Thoracic aorta (tissue), 2 donors: ENCODE results near the gene NDP. TPM values are rescaled to one million over a fixed set of nuclear protein-coding genes. Genes with fewer than 3 reads are reported as not detected.

ENCODE experiments used
- ATAC-seq: fragments of 150-250 bp; one replicate; pipeline ENCODE4 v1.8.0; 2017; ENCODE audit warnings: low read depth; ENCODE audit not compliant: insufficient number of reproducible peaks, low FRiP score
- DNase-seq: peaks from one replicate; pipeline ENCODE4 v3.0.0-alpha.2; 2020; ENCODE audit warnings: low spot score
- H3K27ac ChIP-seq, 2 donors: fragments of 200-600 bp; sonication (generic); 1 replicate in 1 of 2; 2 replicates in 1 of 2; pipeline ENCODE4 v1.5.1; 2016; ENCODE audit warnings: mild to moderate bottlenecking in 2 of 2, moderate library complexity in 2 of 2
- H3K27me3 ChIP-seq: fragments of 200-600 bp; sonication (generic); replicated peaks from 2 replicates; pipeline ENCODE4 v1.6.0; 2016; ENCODE audit warnings: mild to moderate bottlenecking; ENCODE audit not compliant: insufficient read depth
- H3K36me3 ChIP-seq: fragments of 200-600 bp; sonication (generic); one replicate; pipeline ENCODE4 v1.5.1; 2016
- H3K4me1 ChIP-seq, 2 donors: fragments of 200-600 bp; sonication (generic); 1 replicate in 1 of 2; 2 replicates in 1 of 2; pipeline versions ENCODE4 v1.5.1 to v1.6.0; 2016; ENCODE audit warnings: low read depth in 2 of 2, mild to moderate bottlenecking in 1 of 2; ENCODE audit not compliant: control insufficient read depth in 1 of 2
- H3K4me3 ChIP-seq: fragments of 200-600 bp; sonication (generic); 2 replicates; pipeline ENCODE4 v1.5.1; 2016; ENCODE audit warnings: mild to moderate bottlenecking
- H3K9me3 ChIP-seq: fragments of 200-600 bp; sonication (generic); 2 replicates; pipeline ENCODE4 v1.5.1; 2016
- total RNA-seq, 2 donors: library from RNA; depleted of rRNA; stranded (reverse); fragments of >200 nt; gene quantifications; one replicate each; pipeline versions ENCODE4 v1.1.0 to v1.2.3, GENCODE V29; 2016
- TF ChIP-seq, protein P1 (sequence below): fragments of 200-600 bp; sonication (generic); IDR thresholded peaks from one replicate; pipeline ENCODE4 v1.5.1; 2019; ENCODE audit warnings: antibody characterized with exemption

Gene NDP, protein sequence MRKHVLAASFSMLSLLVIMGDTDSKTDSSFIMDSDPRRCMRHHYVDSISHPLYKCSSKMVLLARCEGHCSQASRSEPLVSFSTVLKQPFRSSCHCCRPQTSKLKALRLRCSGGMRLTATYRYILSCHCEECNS
- total RNA-seq: under 1 TPM; 0.27 to 0.71 TPM

DNA sequence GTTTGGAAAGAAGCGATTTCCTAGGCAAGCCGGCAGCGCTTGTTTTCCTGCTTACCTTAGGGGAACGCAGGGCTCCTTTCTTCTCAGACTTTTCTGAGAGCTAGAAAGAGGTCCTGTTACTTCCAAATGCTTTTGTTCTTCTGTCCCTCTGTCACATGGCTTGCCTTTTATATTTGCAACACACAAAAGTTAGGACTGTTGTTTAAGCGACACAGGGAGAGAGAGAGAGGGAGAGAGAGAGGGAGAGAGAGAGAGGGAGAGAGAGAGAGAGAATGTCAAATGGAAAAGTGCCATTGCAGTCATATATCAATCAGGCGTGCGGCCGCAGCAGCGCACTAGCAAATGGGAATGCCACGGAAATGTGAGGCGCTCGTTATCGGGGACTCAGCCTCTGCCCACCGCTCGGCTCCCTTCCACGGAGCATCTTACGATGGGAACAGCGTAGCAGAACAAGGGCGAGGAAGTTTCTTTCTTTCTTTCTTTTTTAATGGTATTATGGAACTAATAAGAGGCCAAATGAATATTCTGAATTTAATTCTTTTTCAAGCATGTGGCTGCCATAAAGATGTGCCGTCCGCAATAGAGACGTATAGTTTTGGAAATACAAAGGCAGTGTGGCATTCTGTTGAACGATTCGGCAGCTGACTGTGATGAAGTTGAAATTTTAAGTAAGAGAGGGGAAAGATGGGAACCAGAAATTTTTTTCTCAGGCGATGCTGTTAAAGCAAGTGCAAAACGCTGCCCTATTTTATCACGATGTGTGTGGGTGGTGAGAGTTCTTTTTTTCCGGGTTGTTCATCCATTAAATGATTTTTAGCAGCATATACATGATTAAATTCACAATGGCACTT, at the start of gene NDP:
Gene NDP, minus strand, starts transcription at position 142 of the 851 bp plus-strand sequence. CDS start 14,745 bp downstream, outside the sequence.
- Histone ChIP-seq H3K27ac (no peak within 1 kb of the TSS), H3K4me3 (peak within 1 kb of the TSS; percentile 64), H3K27me3 (no peaks in the 10 kb centered on the region), H3K4me1 (no peaks in the 10 kb centered on the region), H3K9me3 (no peaks in the 10 kb centered on the region), H3K36me3 (no peaks in the 10 kb centered on the region)
- TF ChIP-seq, protein P1, sequence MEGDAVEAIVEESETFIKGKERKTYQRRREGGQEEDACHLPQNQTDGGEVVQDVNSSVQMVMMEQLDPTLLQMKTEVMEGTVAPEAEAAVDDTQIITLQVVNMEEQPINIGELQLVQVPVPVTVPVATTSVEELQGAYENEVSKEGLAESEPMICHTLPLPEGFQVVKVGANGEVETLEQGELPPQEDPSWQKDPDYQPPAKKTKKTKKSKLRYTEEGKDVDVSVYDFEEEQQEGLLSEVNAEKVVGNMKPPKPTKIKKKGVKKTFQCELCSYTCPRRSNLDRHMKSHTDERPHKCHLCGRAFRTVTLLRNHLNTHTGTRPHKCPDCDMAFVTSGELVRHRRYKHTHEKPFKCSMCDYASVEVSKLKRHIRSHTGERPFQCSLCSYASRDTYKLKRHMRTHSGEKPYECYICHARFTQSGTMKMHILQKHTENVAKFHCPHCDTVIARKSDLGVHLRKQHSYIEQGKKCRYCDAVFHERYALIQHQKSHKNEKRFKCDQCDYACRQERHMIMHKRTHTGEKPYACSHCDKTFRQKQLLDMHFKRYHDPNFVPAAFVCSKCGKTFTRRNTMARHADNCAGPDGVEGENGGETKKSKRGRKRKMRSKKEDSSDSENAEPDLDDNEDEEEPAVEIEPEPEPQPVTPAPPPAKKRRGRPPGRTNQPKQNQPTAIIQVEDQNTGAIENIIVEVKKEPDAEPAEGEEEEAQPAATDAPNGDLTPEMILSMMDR: no peak
- ATAC-seq: no peak
- DNase-seq: no peak

DNA sequence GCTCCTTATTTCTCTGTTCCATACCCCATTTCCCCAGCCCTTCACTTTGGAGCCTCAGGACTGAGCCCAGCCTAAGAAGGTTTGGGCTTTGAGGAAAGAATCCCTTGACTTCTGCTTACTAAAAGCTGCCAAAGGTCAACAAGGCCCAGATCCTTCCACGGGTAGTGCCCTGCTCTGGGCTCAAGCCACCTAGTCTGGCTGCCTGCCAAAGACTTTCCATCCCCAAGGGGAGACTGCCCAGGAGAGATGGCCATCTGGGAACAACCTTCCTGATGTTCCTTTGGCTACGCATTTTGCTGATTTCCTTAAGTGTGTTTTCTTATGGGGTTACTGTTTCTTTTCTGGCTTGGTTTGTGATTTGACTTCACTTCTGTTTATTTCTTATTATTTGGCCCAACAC, 49.8 kb upstream of the NDP start:
- DNase-seq (no peak), ATAC-seq (no peak)
- no peaks in the 10 kb centered on the region for H3K36me3 ChIP-seq
- H3K9me3 ChIP-seq: no peaks in the 10 kb centered on the region
- H3K27me3 ChIP-seq: no peaks in the 10 kb centered on the region
- TF ChIP-seq, protein P1: no peak
- H3K4me3 ChIP-seq: no peak overlapping the region
- H3K4me1 ChIP-seq: peaks cover 0 to 3% of the 10 kb centered on the region in 2 donors
- H3K27ac ChIP-seq: no peak overlapping the region

DNA sequence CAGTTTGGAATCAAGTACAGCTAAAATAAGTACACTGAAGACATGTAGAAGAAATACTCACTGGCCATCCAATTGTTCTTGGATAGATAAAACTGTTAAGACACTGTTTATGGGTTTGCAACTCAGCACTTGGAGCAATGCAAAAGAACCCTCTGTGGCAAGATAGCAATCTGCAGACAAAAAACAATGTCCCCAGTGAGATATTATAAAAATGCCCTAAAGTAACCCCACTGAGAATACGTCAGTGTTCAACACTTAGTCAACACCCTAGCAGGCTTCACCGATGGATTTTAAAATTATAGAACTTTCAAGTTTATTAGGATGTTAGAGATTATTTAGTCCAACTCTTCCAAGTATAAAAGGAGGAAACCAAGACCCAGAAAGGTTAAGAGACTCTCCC, 47.5 kb upstream of the NDP start:
- ATAC-seq (no peak), DNase-seq (no peak)
- Histone ChIP-seq H3K36me3 (no peaks in the 10 kb centered on the region), H3K9me3 (no peaks in the 10 kb centered on the region), H3K27me3 (no peaks in the 10 kb centered on the region), H3K4me1 (peaks cover 0 to 3% of the 10 kb centered on the region in 2 donors), H3K27ac (no peak overlapping the region), H3K4me3 (no peak overlapping the region)
- TF ChIP-seq, protein P1: no peak

DNA sequence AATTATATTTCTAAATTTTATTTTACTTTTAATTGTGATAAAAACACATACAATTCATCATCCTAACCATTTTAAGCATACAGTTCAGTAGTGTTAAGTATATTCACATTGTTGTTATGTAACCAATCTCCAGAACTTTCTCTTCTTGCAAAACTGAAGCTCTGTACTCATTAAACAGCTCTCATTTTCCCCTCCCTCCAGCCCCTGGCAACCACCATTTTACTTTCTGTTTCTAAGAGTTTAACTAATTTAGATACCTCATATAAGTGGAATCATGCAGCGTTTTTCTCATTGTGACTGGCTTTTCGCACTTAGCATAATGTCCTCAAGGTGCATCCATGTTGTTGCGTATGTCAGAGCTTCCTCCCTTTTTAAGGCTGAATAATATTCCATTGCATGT, 46.7 kb upstream of the NDP start:
- no peak overlapping the region for H3K27ac ChIP-seq
- H3K9me3 ChIP-seq: no peaks in the 10 kb centered on the region
- H3K4me3 ChIP-seq: no peak overlapping the region
- H3K27me3 ChIP-seq: no peaks in the 10 kb centered on the region
- ATAC-seq (no peak), DNase-seq (no peak)
- TF ChIP-seq, protein P1: no peak
- peaks cover 0 to 3% of the 10 kb centered on the region in 2 donors for H3K4me1 ChIP-seq
- no peaks in the 10 kb centered on the region for H3K36me3 ChIP-seq

DNA sequence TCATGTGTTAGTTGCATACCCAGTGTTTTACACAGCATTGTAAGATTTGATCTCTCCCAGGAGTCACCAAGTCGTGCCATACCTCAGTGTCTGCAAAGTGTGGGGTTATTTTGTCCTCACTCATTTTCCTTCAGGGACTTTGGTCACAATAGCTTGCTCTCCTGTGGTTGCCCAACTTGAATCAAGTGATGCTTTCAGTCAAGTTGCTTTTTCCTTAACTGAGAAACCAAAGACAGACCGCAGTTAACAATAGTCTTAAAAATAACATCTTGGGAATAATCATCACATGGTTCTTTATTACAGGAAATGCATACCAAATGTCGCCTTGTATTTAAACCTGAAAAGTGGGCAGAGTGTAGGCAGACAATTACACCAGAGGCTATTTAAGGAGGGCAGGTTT, 44.5 kb upstream of the NDP start:
- no peak overlapping the region for H3K4me3 ChIP-seq
- ATAC-seq: no peak
- H3K36me3 ChIP-seq: no peaks in the 10 kb centered on the region
- no peak overlapping the region for H3K27ac ChIP-seq
- TF ChIP-seq, protein P1: no peak
- no peaks in the 10 kb centered on the region for H3K4me1 ChIP-seq
- DNase-seq: no peak
- no peaks in the 10 kb centered on the region for H3K27me3 ChIP-seq
- no peaks in the 10 kb centered on the region for H3K9me3 ChIP-seq
